ENCODE measurements around the gene BCKDHB.
"Not testable (repeated sequence)": the region's sequence is repeated elsewhere in the genome, so short reads cannot be mapped to it uniquely, and the experiment has no call there.

BCKDHB gene

GRCh38 chr6:80105972-80106417 lies 476 bp upstream of the BCKDHB start:
- Histone ChIP-seq H3K4me3 (ENCODE audit: low read length) (peak overlapping the region; percentile 55), H3K36me3 (ENCODE audit: insufficient read depth, low read length) (no peaks in the 10 kb centered on the region), H3K27ac (ENCODE audit: low read depth, low read length) (0 out of 2 replicates have a peak overlapping the region, but pooled peaks have one; percentile 9), H3K9ac (ENCODE audit: low read depth, low read length) (peak overlapping the region; percentile 23; the same call in 1 of the 2 replicates), H3K27me3 (ENCODE audit: insufficient read depth, low read length) (no peaks in the 10 kb centered on the region), H3K9me3 (ENCODE audit: insufficient read depth, low read depth, low read length) (no peaks in the 10 kb centered on the region), H3K4me1 (ENCODE audit: insufficient read depth, low read length) (0 out of 2 replicates have a peak, but pooled peaks cover 6% of the 10 kb centered on the region)
- WGBS = 1% methylated on average over 4 of the region's 6 CpGs

DNA sequence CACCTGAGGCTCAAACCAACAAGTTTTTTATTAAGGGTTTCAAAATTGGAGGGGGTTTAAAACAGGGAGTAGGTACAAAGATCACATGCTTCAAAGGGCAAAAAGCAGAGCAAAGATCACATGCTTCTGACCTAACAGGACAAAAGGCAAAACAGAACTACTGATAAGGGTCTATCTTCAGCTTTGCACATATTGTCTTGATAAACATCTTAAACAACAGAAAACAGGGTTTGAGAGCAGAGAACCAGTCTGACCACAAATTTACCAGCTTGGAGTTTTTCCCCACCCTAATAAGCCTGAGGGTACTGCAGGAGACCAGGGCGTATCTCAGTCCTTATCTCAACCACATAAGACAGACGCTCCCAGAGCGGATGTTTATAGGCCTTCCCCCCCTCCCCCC lies 16.1 kb downstream of the BCKDHB start:
- WGBS = 100% methylated on average over 3 of the region's 3 CpGs
- H3K4me1 ChIP-seq (ENCODE audit: insufficient read depth, low read length); H3K27me3 ChIP-seq (ENCODE audit: insufficient read depth, low read length); H3K27ac ChIP-seq (ENCODE audit: low read depth, low read length); H3K36me3 ChIP-seq (ENCODE audit: insufficient read depth, low read length); H3K4me3 ChIP-seq (ENCODE audit: low read length); H3K9ac ChIP-seq (ENCODE audit: low read depth, low read length): not testable (repeated sequence)
- H3K9me3 ChIP-seq (ENCODE audit: insufficient read depth, low read depth, low read length) = peaks cover 21% of the 10 kb centered on the region

DNA sequence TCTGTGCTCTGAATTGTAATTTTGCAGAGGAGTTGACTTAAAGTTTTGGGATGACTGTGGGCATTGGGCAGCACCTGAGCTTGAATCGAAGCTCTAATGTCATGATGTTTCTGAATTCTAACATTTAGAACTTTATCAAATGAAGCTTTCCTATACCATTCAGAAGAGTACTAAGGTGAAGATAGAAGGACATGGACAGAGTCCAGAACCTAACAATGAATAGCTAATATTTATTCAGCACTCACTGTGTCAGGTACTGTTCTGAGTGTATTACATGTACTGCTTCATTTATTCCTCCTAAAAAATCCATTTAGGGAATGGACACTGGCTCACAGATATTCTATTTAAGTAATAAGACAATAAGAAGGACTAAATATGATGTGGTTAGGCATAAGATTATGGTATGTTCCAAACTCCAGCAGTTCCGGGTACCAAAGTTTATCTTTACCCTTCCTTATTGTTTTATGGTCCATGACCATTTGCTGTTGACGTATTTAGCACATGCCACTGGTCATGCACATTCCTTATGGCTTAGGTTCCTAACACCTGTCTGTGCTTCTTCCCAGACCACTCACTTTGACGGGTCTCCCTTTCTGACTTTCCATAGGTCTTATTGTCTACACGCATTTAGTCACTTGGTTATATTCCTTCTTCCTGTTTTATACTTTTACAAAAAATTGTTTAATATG lies 20.3 kb downstream of the BCKDHB start:
- 96% methylated on average over 5 of the region's 5 CpGs for WGBS
- H3K9me3 ChIP-seq (ENCODE audit: insufficient read depth, low read depth, low read length) = no peaks in the 10 kb centered on the region
- no peak overlapping the region for H3K9ac ChIP-seq (ENCODE audit: low read depth, low read length)
- H3K4me1 ChIP-seq (ENCODE audit: insufficient read depth, low read length) = no peaks in the 10 kb centered on the region; the same call in 1 of the 2 replicates
- H3K36me3 ChIP-seq (ENCODE audit: insufficient read depth, low read length) = peaks cover 25% of the 10 kb centered on the region
- no peak overlapping the region for H3K27ac ChIP-seq (ENCODE audit: low read depth, low read length)
- H3K4me3 ChIP-seq (ENCODE audit: low read length) = no peak overlapping the region
- no peaks in the 10 kb centered on the region for H3K27me3 ChIP-seq (ENCODE audit: insufficient read depth, low read length)

- H3K36me3 ChIP-seq (ENCODE audit: insufficient read depth, low read length) = peaks cover 42% of the 10 kb centered on the region
- WGBS = 89% methylated on average over 3 of the region's 3 CpGs
- no peak overlapping the region for H3K9ac ChIP-seq (ENCODE audit: low read depth, low read length)
Observed at GRCh38 chr6:80129485-80129884, 23.0 kb downstream of the BCKDHB start.

GRCh38 chr6:80133020-80133419 lies 26.5 kb downstream of the BCKDHB start:
- Histone ChIP-seq H3K27me3 (ENCODE audit: insufficient read depth, low read length) (no peaks in the 10 kb centered on the region), H3K9ac (ENCODE audit: low read depth, low read length) (no peak overlapping the region), H3K4me3 (ENCODE audit: low read length) (no peak overlapping the region), H3K27ac (ENCODE audit: low read depth, low read length) (no peak overlapping the region), H3K9me3 (ENCODE audit: insufficient read depth, low read depth, low read length) (no peaks in the 10 kb centered on the region), H3K36me3 (ENCODE audit: insufficient read depth, low read length) (peaks cover 45% of the 10 kb centered on the region), H3K4me1 (ENCODE audit: insufficient read depth, low read length) (no peaks in the 10 kb centered on the region; the same call in 1 of the 2 replicates)
- 80% methylated on average over 4 of the region's 4 CpGs for WGBS

More at GRCh38 chr6:80129485-80129884, 23.0 kb downstream of the BCKDHB start:
- Histone ChIP-seq H3K27me3 (ENCODE audit: insufficient read depth, low read length) (no peaks in the 10 kb centered on the region), H3K9me3 (ENCODE audit: insufficient read depth, low read depth, low read length) (no peaks in the 10 kb centered on the region), H3K27ac (ENCODE audit: low read depth, low read length) (no peak overlapping the region), H3K4me3 (ENCODE audit: low read length) (no peak overlapping the region), H3K4me1 (ENCODE audit: insufficient read depth, low read length) (no peaks in the 10 kb centered on the region; the same call in 1 of the 2 replicates)

DNA sequence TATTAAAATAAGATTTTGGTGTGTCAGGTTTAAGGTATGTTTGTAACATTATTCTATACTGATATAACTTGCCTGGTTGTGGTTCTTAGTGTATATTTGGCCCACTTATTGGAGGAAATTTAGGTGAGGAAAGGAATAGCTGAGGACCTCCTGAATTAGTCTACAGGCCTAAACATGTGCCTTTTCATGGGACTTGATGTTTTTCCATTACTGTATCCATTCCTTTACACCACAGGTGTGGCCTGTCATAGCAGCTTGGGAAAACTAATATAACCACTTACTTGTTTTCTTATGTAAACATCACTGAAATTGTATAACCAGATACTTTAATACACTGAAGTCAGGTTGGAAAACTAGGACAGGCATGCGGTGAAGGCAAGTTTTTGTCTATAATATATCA lies 27.6 kb downstream of the BCKDHB start:
- Histone ChIP-seq H3K36me3 (ENCODE audit: insufficient read depth, low read length) (peaks cover 44% of the 10 kb centered on the region), H3K27ac (ENCODE audit: low read depth, low read length) (no peak overlapping the region), H3K9me3 (ENCODE audit: insufficient read depth, low read depth, low read length) (no peaks in the 10 kb centered on the region), H3K9ac (ENCODE audit: low read depth, low read length) (no peak overlapping the region), H3K4me1 (ENCODE audit: insufficient read depth, low read length) (no peaks in the 10 kb centered on the region; the same call in 1 of the 2 replicates), H3K27me3 (ENCODE audit: insufficient read depth, low read length) (no peaks in the 10 kb centered on the region), H3K4me3 (ENCODE audit: low read length) (no peak overlapping the region)
- WGBS = no CpG with 5 or more reads among the region's 1 CpG

GRCh38 chr6:80142586-80142985 lies 36.1 kb downstream of the BCKDHB start:
- H3K4me3 ChIP-seq (ENCODE audit: low read length) = no peak overlapping the region
- WGBS = 100% methylated on average over 1 of the region's 1 CpG
- no peaks in the 10 kb centered on the region for H3K27me3 ChIP-seq (ENCODE audit: insufficient read depth, low read length)
- no peak overlapping the region for H3K9ac ChIP-seq (ENCODE audit: low read depth, low read length)
- H3K9me3 ChIP-seq (ENCODE audit: insufficient read depth, low read depth, low read length) = no peaks in the 10 kb centered on the region
- H3K27ac ChIP-seq (ENCODE audit: low read depth, low read length) = no peak overlapping the region
- 0 out of 2 replicates have a peak, but pooled peaks cover 5% of the 10 kb centered on the region for H3K36me3 ChIP-seq (ENCODE audit: insufficient read depth, low read length)
- H3K4me1 ChIP-seq (ENCODE audit: insufficient read depth, low read length) = no peaks in the 10 kb centered on the region

- WGBS = 98% methylated on average over 3 of the region's 3 CpGs
- Histone ChIP-seq H3K4me3 (ENCODE audit: low read length) (no peak overlapping the region), H3K9ac (ENCODE audit: low read depth, low read length) (no peak overlapping the region), H3K9me3 (ENCODE audit: insufficient read depth, low read depth, low read length) (no peaks in the 10 kb centered on the region), H3K27ac (ENCODE audit: low read depth, low read length) (no peak overlapping the region), H3K36me3 (ENCODE audit: insufficient read depth, low read length) (0 out of 2 replicates have a peak, but pooled peaks cover 8% of the 10 kb centered on the region), H3K27me3 (ENCODE audit: insufficient read depth, low read length) (no peaks in the 10 kb centered on the region), H3K4me1 (ENCODE audit: insufficient read depth, low read length) (no peaks in the 10 kb centered on the region)
Observed at GRCh38 chr6:80143419-80143937, 37.0 kb downstream of the BCKDHB start.

DNA sequence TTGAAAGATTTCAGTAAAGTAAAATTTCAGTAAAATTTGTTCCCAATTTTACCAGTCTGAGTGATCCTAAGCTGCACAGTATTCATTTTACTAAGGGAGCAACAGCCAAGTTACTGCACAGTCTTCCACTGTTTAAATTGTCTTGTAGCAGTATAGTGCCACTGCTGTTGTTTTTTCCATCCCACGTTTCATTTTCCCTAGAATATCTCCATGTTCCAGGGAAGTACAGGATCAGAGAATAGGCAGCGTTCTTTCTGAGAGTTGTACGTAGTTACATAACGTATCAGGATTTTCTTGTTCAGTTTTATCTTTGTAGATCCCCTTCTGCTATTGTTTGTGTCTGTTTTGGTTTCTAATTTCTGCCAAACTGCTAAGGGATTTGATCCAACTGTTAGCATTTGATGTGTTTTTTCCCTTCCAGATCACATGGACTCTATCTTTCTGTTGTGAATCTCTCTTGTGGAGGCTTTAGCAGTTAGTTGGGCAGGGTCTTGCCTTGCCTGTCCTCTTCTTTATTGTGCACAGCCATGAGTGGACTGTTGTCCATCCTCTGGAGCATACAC lies 38.4 kb downstream of the BCKDHB start:
- Histone ChIP-seq H3K4me3 (ENCODE audit: low read length) (no peak overlapping the region), H3K4me1 (ENCODE audit: insufficient read depth, low read length) (no peaks in the 10 kb centered on the region), H3K36me3 (ENCODE audit: insufficient read depth, low read length) (0 out of 2 replicates have a peak, but pooled peaks cover 8% of the 10 kb centered on the region), H3K9me3 (ENCODE audit: insufficient read depth, low read depth, low read length) (no peaks in the 10 kb centered on the region), H3K9ac (ENCODE audit: low read depth, low read length) (no peak overlapping the region), H3K27me3 (ENCODE audit: insufficient read depth, low read length) (no peaks in the 10 kb centered on the region), H3K27ac (ENCODE audit: low read depth, low read length) (no peak overlapping the region)
- over 99% methylated on average over 4 of the region's 4 CpGs for WGBS

- no peaks in the 10 kb centered on the region for H3K9me3 ChIP-seq (ENCODE audit: insufficient read depth, low read depth, low read length)
- no peaks in the 10 kb centered on the region for H3K4me1 ChIP-seq (ENCODE audit: insufficient read depth, low read length)
- H3K9ac ChIP-seq (ENCODE audit: low read depth, low read length) = no peak overlapping the region
- no peak overlapping the region for H3K4me3 ChIP-seq (ENCODE audit: low read length)
- H3K27ac ChIP-seq (ENCODE audit: low read depth, low read length) = no peak overlapping the region
- no peaks in the 10 kb centered on the region for H3K27me3 ChIP-seq (ENCODE audit: insufficient read depth, low read length)
- 0 out of 2 replicates have a peak, but pooled peaks cover 8% of the 10 kb centered on the region for H3K36me3 ChIP-seq (ENCODE audit: insufficient read depth, low read length)
Observed at GRCh38 chr6:80145509-80145908, 39.0 kb downstream of the BCKDHB start.

DNA sequence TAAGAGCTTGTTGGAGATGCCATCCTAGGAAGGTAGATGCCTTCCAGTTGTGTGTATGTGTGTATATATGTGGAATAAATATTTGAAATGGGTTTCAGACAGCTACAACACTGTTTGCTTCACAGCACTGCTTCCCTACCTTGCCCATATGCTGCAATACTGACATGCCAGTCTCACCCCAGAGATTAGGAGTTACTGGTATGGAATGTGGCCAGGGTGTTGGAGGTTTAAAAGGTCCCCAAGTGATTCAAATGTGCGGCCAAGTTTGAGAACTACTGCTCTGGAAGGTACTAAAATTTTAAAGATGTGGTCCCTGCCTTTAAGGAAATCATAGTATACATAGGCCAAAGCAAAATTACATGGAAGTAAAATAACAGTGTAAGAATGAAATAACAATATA lies 39.5 kb downstream of the BCKDHB start:
- H3K9ac ChIP-seq (ENCODE audit: low read depth, low read length) = no peak overlapping the region
- WGBS = 90% methylated on average over 1 of the region's 1 CpG
- H3K4me3 ChIP-seq (ENCODE audit: low read length) = no peak overlapping the region
- H3K9me3 ChIP-seq (ENCODE audit: insufficient read depth, low read depth, low read length) = no peaks in the 10 kb centered on the region
- no peak overlapping the region for H3K27ac ChIP-seq (ENCODE audit: low read depth, low read length)
- no peaks in the 10 kb centered on the region for H3K4me1 ChIP-seq (ENCODE audit: insufficient read depth, low read length)
- no peaks in the 10 kb centered on the region for H3K27me3 ChIP-seq (ENCODE audit: insufficient read depth, low read length)
- H3K36me3 ChIP-seq (ENCODE audit: insufficient read depth, low read length) = 0 out of 2 replicates have a peak, but pooled peaks cover 8% of the 10 kb centered on the region
